Karpas-422 (cell line): ENCODE results near the gene HMGN5. TPM values are rescaled to one million over a fixed set of nuclear protein-coding genes. Genes with fewer than 3 reads are reported as not detected.

ENCODE experiments used
- DNase-seq: peaks from one replicate; pipeline ENCODE4 v3.0.0-alpha.2; 2015
- H2AFZ ChIP-seq: fragments of 200-600 bp; sonication (generic); 2 replicates; pipeline ENCODE4 v1.6.1; 2014; ENCODE audit warnings: antibody characterized with exemption, low read length, mixed read lengths
- H3K27ac ChIP-seq: fragments of 200-600 bp; sonication (generic); 2 replicates; pipeline ENCODE4 v1.5.1; 2014; ENCODE audit warnings: mild to moderate bottlenecking, low read length, moderate library complexity
- H3K27me3 ChIP-seq: fragments of 200-600 bp; sonication (generic); 2 replicates; pipeline ENCODE4 v1.6.1; 2014; ENCODE audit warnings: low read length, mixed read lengths
- H3K36me3 ChIP-seq: fragments of 200-600 bp; sonication (generic); 2 replicates; pipeline ENCODE4 v1.6.1; 2014; ENCODE audit warnings: low read length, mixed read lengths; ENCODE audit not compliant: insufficient read depth
- H3K4me1 ChIP-seq: fragments of 200-600 bp; sonication (generic); 2 replicates; pipeline ENCODE4 v1.6.1; 2014; ENCODE audit warnings: mild to moderate bottlenecking, low read length, mixed read lengths
- H3K4me2 ChIP-seq: fragments of 200-600 bp; sonication (generic); 2 replicates; pipeline ENCODE4 v1.6.1; 2014; ENCODE audit warnings: low read length, low read depth, mild to moderate bottlenecking; ENCODE audit not compliant: poor library complexity, severe bottlenecking
- H3K4me3 ChIP-seq: fragments of 200-600 bp; sonication (generic); 2 replicates; pipeline ENCODE4 v1.5.1; 2014; ENCODE audit warnings: mild to moderate bottlenecking, antibody characterized with exemption, low read length, mixed read lengths
- H3K79me2 ChIP-seq: fragments of 200-600 bp; sonication (generic); 2 replicates; pipeline ENCODE4 v1.6.1; 2014; ENCODE audit warnings: mild to moderate bottlenecking, low read length, mixed read lengths
- H3K9ac ChIP-seq: fragments of 200-600 bp; sonication (generic); 2 replicates; pipeline ENCODE4 v1.6.0; 2014; ENCODE audit warnings: low read length
- H3K9me2 ChIP-seq: fragments of 200-600 bp; sonication (generic), shearing (Covaris generic); replicated peaks from 2 replicates; pipeline ENCODE4 v1.6.0; 2014; ENCODE audit warnings: mild to moderate bottlenecking, low read length, moderate library complexity; ENCODE audit not compliant: insufficient read depth
- H3K9me3 ChIP-seq: fragments of 300-700, 200-600 bp; sonication (generic); 2 replicates; pipeline ENCODE4 v1.6.1; 2014; ENCODE audit warnings: low read length, mixed read lengths
- H4K20me1 ChIP-seq: fragments of 200-600 bp; sonication (generic); 2 replicates; pipeline ENCODE4 v1.6.1; 2014; ENCODE audit warnings: mild to moderate bottlenecking, antibody characterized with exemption, low read length, low read depth; ENCODE audit not compliant: insufficient read depth
- total RNA-seq: library from RNA; depleted of rRNA; stranded (reverse); fragments of >200 nt; shearing (Covaris generic); gene quantifications from 2 replicates; pipeline ENCODE4 v1.2.3, GENCODE V29; 2014; ENCODE audit warnings: low replicate concordance; rRNA removed

HMGN5 gene
- total RNA-seq, 1 experiment from 2014 or later: 1.9 TPM

GRCh38 chrX:81110286-81110685, 91.4 kb downstream of the HMGN5 start:
- H3K27ac ChIP-seq: no peak overlapping the region
- peaks cover 7% of the 10 kb centered on the region; the same call in 1 of the 2 replicates for H3K9me3 ChIP-seq
- no peaks in the 10 kb centered on the region for H3K79me2 ChIP-seq
- no peaks in the 10 kb centered on the region for H3K9me2 ChIP-seq
- no peak overlapping the region for H3K4me2 ChIP-seq
- H3K27me3 ChIP-seq: no peaks in the 10 kb centered on the region
- no peaks in the 10 kb centered on the region for H4K20me1 ChIP-seq
- no peak overlapping the region for H3K9ac ChIP-seq
- no peak overlapping the region for H3K4me3 ChIP-seq
- H2AFZ ChIP-seq: no peak overlapping the region
- no peak for DNase-seq
- H3K36me3 ChIP-seq: no peaks in the 10 kb centered on the region
- H3K4me1 ChIP-seq: no peaks in the 10 kb centered on the region

DNA sequence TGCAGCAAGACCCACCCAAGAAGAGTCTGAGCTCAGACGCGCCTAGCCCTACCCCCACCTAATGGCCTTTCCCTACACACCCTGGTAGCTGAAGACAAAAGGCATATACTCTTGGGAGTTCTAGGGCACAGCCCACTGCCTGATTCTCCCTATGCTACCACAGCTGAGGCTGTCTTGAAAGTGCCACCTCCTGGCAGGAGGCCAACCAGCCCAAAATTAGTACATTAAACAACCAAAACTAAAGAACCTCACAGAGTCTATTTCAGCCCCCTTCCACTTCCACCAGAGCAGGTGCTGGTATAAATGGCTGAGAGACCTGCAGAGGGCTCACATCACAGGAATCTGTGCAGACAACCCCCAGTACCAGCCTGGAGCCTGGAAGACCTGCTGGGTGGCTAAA, 119.1 kb downstream of the HMGN5 start:
- H3K27ac ChIP-seq: no peak overlapping the region
- DNase-seq: no peak
- no peaks in the 10 kb centered on the region for H4K20me1 ChIP-seq
- no peaks in the 10 kb centered on the region for H3K27me3 ChIP-seq
- H3K9me3 ChIP-seq: no peaks in the 10 kb centered on the region
- H3K4me1 ChIP-seq: no peaks in the 10 kb centered on the region; the same call in 1 of the 2 replicates
- H3K79me2 ChIP-seq: no peaks in the 10 kb centered on the region
- H3K4me2 ChIP-seq: no peak overlapping the region
- no peak overlapping the region for H3K4me3 ChIP-seq
- H3K9ac ChIP-seq: no peak overlapping the region
- H3K36me3 ChIP-seq: no peaks in the 10 kb centered on the region
- no peak overlapping the region for H2AFZ ChIP-seq
- H3K9me2 ChIP-seq: no peaks in the 10 kb centered on the region

Other genes starting within 250 kb of the HMGN5 start
- 121 and 289 TPM in 2 replicates for gene SH3BGRL, start 189 bp upstream of the HMGN5 start, total RNA-seq